ENCODE results near the gene PRR15.

DNA sequence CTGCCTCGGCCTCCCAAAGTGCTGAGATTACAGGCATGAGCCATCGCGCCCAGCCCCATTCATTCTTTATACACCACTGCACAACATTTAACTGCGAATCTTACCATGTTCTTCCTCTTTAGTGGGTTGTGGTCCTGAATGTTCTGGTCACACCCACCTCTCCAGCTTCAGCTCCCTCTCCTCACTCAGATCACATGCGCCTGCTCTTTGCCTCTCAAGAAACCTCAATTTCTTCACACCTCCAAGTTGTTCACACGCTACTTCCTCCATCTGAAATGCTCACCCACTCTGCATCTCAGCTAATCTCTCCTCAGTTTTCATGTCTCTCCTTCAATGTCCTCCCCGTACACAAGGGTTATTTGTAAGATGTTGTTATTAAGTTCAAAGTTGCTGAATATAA is 2.4 kb upstream of the PRR15 start:
- TF ChIP-seq POLR2A (IDR thresholded peaks at IDR 0.05) = no peak
- TF ChIP-seq, protein P1, sequence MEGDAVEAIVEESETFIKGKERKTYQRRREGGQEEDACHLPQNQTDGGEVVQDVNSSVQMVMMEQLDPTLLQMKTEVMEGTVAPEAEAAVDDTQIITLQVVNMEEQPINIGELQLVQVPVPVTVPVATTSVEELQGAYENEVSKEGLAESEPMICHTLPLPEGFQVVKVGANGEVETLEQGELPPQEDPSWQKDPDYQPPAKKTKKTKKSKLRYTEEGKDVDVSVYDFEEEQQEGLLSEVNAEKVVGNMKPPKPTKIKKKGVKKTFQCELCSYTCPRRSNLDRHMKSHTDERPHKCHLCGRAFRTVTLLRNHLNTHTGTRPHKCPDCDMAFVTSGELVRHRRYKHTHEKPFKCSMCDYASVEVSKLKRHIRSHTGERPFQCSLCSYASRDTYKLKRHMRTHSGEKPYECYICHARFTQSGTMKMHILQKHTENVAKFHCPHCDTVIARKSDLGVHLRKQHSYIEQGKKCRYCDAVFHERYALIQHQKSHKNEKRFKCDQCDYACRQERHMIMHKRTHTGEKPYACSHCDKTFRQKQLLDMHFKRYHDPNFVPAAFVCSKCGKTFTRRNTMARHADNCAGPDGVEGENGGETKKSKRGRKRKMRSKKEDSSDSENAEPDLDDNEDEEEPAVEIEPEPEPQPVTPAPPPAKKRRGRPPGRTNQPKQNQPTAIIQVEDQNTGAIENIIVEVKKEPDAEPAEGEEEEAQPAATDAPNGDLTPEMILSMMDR (IDR thresholded peaks at IDR 0.05) = no peak
- TF ChIP-seq POLR2AphosphoS5 (IDR thresholded peaks at IDR 0.05) = no peak
- no peak for TF ChIP-seq EP300 (IDR thresholded peaks at IDR 0.05; ENCODE audit: low read depth)

All from transverse colon (tissue), 4 donors.